ENCODE data around the gene GPC6.

Gene GPC6

GRCh38 chr13:94431574-94431973, 1205.0 kb downstream of the GPC6 start:
- no peak overlapping the region for H3K4me3 ChIP-seq (ENCODE audit: low read depth, low read length)
- DNase-seq (ENCODE audit: low read depth): peak; percentile 48
- TF ChIP-seq CTCF (conservative IDR thresholded peaks at IDR 0.05; ENCODE audit: low read depth, low read length): peak; percentile 39

GRCh38 chr13:94431987-94432386, 1205.4 kb downstream of the GPC6 start:
- no peak for TF ChIP-seq CTCF (conservative IDR thresholded peaks at IDR 0.05; ENCODE audit: low read depth, low read length)
- no peak overlapping the region for H3K4me3 ChIP-seq (ENCODE audit: low read depth, low read length)
- no peak for DNase-seq (ENCODE audit: low read depth)

- no peak overlapping the region for H3K4me3 ChIP-seq (ENCODE audit: low read depth, low read length)
- DNase-seq (ENCODE audit: low read depth): no peak
- TF ChIP-seq CTCF (conservative IDR thresholded peaks at IDR 0.05; ENCODE audit: low read depth, low read length): no peak
Measured at GRCh38 chr13:94433055-94433961, 1206.7 kb downstream of the GPC6 start.

GRCh38 chr13:94435604-94436226, 1209.1 kb downstream of the GPC6 start:
- no peak overlapping the region for H3K4me3 ChIP-seq (ENCODE audit: low read depth, low read length)
- peak; percentile 66 for TF ChIP-seq CTCF (conservative IDR thresholded peaks at IDR 0.05; ENCODE audit: low read depth, low read length)
- peak; percentile 75 for DNase-seq (ENCODE audit: low read depth)

- no peak overlapping the region for H3K4me3 ChIP-seq (ENCODE audit: low read depth, low read length)
- no peak for DNase-seq (ENCODE audit: low read depth)
- TF ChIP-seq CTCF (conservative IDR thresholded peaks at IDR 0.05; ENCODE audit: low read depth, low read length): no peak
Measured at GRCh38 chr13:94444826-94445225, 1218.2 kb downstream of the GPC6 start.

- no peak for DNase-seq (ENCODE audit: low read depth)
- no peak for TF ChIP-seq CTCF (conservative IDR thresholded peaks at IDR 0.05; ENCODE audit: low read depth, low read length)
- H3K4me3 ChIP-seq (ENCODE audit: low read depth, low read length): no peak overlapping the region
Measured at GRCh38 chr13:94454334-94454733, 1227.7 kb downstream of the GPC6 start.

Data from choroid plexus epithelial cell (primary cell).